Measurements from ENCODE around the gene PDE7B. TPM values are rescaled to one million over a fixed set of nuclear protein-coding genes. Genes with fewer than 3 reads are reported as not detected.

Gene PDE7B
- polyA plus RNA-seq, 1 donor: 1.3 TPM

DNA sequence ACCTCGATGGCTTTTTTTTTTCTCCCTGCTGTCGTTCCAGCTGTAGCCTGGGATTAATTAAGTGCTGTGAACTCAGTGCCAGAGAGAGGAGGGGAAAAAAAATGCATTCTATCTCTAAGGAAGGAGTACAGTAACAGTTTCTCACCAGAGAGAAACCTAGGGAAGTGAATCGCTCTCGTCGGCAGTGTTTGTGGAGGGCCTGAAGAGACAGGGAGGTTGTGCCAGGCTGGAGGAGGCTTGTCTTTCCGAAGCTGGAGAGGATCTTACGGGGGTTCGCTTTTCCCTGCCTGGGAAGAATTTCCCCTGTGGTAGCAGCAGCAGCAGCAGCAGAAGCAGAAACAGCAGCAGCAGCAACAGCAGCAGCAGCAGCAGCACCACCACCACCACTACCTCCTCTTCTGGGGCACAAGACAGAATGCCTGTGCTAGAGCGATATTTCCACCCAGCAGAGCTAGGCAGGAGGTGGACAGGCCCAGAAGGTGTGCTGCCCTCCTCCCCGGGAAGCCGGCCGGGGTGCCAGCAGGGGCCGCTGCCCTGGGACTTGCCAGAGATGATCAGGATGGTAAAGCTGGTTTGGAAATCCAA is 186.5 kb downstream of the PDE7B start:
- peak in 1 of 2 donors; percentile 8 for DNase-seq
- no peaks in the 10 kb centered on the region for H3K9me3 ChIP-seq (ENCODE audit: control insufficient read depth, low read depth, low read length)
- H3K36me3 ChIP-seq (ENCODE audit: control insufficient read depth, insufficient read depth, low read length): no peaks in the 10 kb centered on the region
- no peak overlapping the region for H3K27ac ChIP-seq (ENCODE audit: low read length)
- H3K4me1 ChIP-seq (ENCODE audit: control insufficient read depth, insufficient read depth, low read length): peaks cover 6% of the 10 kb centered on the region
- 0% methylated on average over 1 of the region's 13 CpGs for WGBS (ENCODE audit: insufficient coverage, low lambda C conversion rate)
- H3K4me3 ChIP-seq (ENCODE audit: low read length): no peak overlapping the region
- no peaks in the 10 kb centered on the region for H3K27me3 ChIP-seq (ENCODE audit: control insufficient read depth, insufficient read depth, low read length)

DNA sequence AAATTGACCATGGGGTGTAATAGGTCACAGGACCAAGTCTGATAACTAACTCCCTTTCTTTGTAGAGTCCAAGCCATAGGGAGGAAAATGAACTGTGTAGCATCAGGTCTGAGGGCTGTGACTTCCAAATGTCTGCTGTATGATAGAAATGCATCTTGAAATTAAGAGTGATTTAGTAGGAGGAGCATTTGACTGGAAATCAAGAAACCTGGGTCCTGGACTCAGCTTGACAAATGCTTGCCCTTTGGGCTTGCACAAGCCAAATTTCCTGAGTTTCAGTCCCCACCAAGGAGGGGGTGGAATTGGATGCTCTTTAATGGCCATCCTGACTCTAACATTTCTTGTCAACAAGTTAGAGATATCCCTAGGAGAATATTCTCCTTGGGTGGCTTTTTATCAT is 187.0 kb downstream of the PDE7B start:
- H3K27ac ChIP-seq (ENCODE audit: low read length): no peak overlapping the region
- H3K4me3 ChIP-seq (ENCODE audit: low read length): no peak overlapping the region
- H3K4me1 ChIP-seq (ENCODE audit: control insufficient read depth, insufficient read depth, low read length): peaks cover 6% of the 10 kb centered on the region
- DNase-seq: no peak
- no peaks in the 10 kb centered on the region for H3K27me3 ChIP-seq (ENCODE audit: control insufficient read depth, insufficient read depth, low read length)
- H3K36me3 ChIP-seq (ENCODE audit: control insufficient read depth, insufficient read depth, low read length): no peaks in the 10 kb centered on the region
- H3K9me3 ChIP-seq (ENCODE audit: control insufficient read depth, low read depth, low read length): no peaks in the 10 kb centered on the region

DNA sequence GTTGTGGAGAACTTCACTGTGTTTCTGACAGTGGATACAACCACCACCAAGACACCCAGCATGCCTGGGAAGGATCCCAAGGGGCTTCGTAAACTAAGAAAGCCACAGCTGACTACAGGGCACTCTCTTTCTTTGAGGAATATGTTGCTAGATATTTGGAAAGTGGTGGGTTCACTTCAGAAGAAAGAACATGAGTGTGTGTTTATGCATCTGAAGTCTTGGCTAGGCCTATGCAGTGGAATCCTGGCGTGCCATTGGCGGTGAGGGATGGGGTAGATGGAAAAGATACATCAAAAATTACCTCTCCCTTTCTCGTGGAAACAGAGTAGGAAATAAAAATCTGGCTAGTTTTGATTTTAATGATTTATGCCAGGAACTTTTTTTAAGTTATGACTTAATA is 187.7 kb downstream of the PDE7B start:
- Histone ChIP-seq H3K4me1 (ENCODE audit: control insufficient read depth, insufficient read depth, low read length) (peaks cover 6% of the 10 kb centered on the region), H3K4me3 (ENCODE audit: low read length) (no peak overlapping the region), H3K9me3 (ENCODE audit: control insufficient read depth, low read depth, low read length) (no peaks in the 10 kb centered on the region), H3K27ac (ENCODE audit: low read length) (no peak overlapping the region), H3K36me3 (ENCODE audit: control insufficient read depth, insufficient read depth, low read length) (no peaks in the 10 kb centered on the region), H3K27me3 (ENCODE audit: control insufficient read depth, insufficient read depth, low read length) (no peaks in the 10 kb centered on the region)
- DNase-seq: no peak
- WGBS (ENCODE audit: insufficient coverage, low lambda C conversion rate): 94% methylated on average over 3 of the region's 4 CpGs

DNA sequence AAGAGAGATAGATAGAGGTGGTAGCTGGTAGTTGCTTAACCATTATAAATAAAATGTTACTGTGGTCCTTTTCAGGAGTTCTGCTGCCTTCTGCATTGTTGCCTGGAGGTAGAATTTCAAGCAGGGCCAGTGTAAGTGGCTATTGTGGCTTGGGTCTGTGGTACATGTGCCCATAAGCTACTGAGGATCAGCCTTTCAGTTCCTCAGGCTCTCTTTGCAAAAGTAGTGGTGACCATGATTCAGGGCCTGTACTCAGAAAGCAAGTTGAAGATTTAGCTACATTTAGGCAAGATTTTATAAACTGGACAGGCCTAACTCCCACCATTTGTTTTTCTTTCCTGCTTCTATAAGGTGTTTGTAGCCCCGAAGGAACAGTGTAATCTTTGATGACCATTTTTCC is 199.0 kb downstream of the PDE7B start:
- DNase-seq: no peak
- 60% methylated on average over 1 of the region's 1 CpG for WGBS (ENCODE audit: insufficient coverage, low lambda C conversion rate)
- Histone ChIP-seq H3K27ac (ENCODE audit: low read length) (no peak overlapping the region), H3K4me1 (ENCODE audit: control insufficient read depth, insufficient read depth, low read length) (no peaks in the 10 kb centered on the region), H3K9me3 (ENCODE audit: control insufficient read depth, low read depth, low read length) (no peaks in the 10 kb centered on the region), H3K4me3 (ENCODE audit: low read length) (no peak overlapping the region), H3K27me3 (ENCODE audit: control insufficient read depth, insufficient read depth, low read length) (no peaks in the 10 kb centered on the region), H3K36me3 (ENCODE audit: control insufficient read depth, insufficient read depth, low read length) (no peaks in the 10 kb centered on the region)

DNA sequence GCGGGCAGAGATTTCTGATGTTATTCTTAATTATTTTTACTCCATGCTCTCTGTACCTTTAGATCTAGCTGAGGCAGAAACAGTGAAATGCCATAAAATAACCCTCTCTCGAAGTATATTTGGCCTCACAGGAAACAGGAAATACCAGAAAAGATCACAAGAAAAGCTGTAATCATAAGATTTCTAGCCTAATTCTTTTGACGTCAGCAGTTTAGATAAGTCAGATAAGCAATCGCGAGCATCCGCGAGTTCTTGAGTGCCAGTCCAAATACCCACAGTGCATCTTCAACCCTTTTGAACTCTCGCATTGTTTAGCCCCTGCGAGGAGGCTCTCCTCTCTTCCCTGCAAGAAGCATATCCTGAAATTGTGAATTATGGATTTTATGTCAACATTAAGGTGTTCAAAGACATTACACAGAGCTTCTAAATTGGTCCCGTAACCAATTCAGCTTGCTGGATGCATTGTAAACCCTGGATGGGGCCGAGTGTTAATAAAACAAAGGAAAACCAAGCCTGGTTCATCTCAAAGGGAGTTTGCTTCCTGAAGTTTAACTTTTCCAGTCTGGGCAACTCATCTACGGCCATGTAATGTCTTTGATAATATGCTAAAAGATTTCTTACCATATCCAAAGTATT is 199.8 kb downstream of the PDE7B start:
- Histone ChIP-seq H3K27me3 (ENCODE audit: control insufficient read depth, insufficient read depth, low read length) (no peaks in the 10 kb centered on the region), H3K4me1 (ENCODE audit: control insufficient read depth, insufficient read depth, low read length) (no peaks in the 10 kb centered on the region), H3K27ac (ENCODE audit: low read length) (no peak overlapping the region), H3K36me3 (ENCODE audit: control insufficient read depth, insufficient read depth, low read length) (no peaks in the 10 kb centered on the region), H3K4me3 (ENCODE audit: low read length) (no peak overlapping the region), H3K9me3 (ENCODE audit: control insufficient read depth, low read depth, low read length) (no peaks in the 10 kb centered on the region)
- WGBS (ENCODE audit: insufficient coverage, low lambda C conversion rate): 100% methylated on average over 1 of the region's 12 CpGs
- DNase-seq: peak in 1 of 2 donors; percentile 6

DNA sequence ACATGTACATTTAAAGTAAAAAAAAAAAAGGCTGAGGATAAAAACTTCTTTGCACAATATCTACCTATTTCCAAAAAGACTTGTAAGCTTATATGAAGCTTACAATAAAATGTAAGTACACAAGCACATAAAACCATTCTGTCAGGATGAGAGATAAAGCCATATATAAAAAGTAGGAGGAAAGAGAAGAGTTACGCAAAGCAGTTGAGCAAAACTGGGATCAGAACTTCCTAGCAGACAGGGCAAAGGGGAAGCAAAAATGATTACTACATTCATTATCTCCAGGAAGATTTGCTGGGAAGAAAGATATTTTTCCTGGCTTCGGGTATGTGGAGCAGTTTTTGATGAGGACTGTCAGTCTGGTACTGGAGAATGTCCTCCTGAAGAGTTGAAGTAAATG is 200.5 kb downstream of the PDE7B start:
- H3K9me3 ChIP-seq (ENCODE audit: control insufficient read depth, low read depth, low read length): no peaks in the 10 kb centered on the region
- H3K27me3 ChIP-seq (ENCODE audit: control insufficient read depth, insufficient read depth, low read length): no peaks in the 10 kb centered on the region
- no peak overlapping the region for H3K27ac ChIP-seq (ENCODE audit: low read length)
- H3K4me1 ChIP-seq (ENCODE audit: control insufficient read depth, insufficient read depth, low read length): no peaks in the 10 kb centered on the region
- no peak overlapping the region for H3K4me3 ChIP-seq (ENCODE audit: low read length)
- no peaks in the 10 kb centered on the region for H3K36me3 ChIP-seq (ENCODE audit: control insufficient read depth, insufficient read depth, low read length)
- WGBS (ENCODE audit: insufficient coverage, low lambda C conversion rate): 100% methylated on average over 1 of the region's 2 CpGs
- DNase-seq: no peak

DNA sequence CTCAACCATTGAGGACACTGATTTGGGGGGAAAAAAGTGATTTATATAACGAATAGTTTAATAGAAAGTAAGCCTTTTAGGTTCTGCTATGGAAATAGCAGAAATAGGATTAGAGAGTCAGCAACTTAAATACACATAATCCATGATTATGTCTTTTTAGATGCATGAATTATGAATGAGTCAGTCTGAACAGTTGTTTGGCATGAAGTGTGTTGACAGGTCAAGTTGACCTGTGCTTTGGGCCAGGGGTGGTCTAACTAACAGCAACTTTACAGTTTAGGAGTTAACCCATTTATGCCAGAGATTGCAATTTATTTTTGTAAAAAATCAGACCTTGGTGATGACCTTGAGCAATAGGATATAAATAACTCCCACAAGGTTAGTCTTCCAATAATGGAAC is 207.4 kb downstream of the PDE7B start:
- Histone ChIP-seq H3K27me3 (ENCODE audit: control insufficient read depth, insufficient read depth, low read length) (peaks cover 2% of the 10 kb centered on the region), H3K4me3 (ENCODE audit: low read length) (no peak overlapping the region), H3K4me1 (ENCODE audit: control insufficient read depth, insufficient read depth, low read length) (no peaks in the 10 kb centered on the region), H3K27ac (ENCODE audit: low read length) (no peak overlapping the region), H3K36me3 (ENCODE audit: control insufficient read depth, insufficient read depth, low read length) (no peaks in the 10 kb centered on the region), H3K9me3 (ENCODE audit: control insufficient read depth, low read depth, low read length) (no peaks in the 10 kb centered on the region)
- 100% methylated on average over 1 of the region's 1 CpG for WGBS (ENCODE audit: insufficient coverage, low lambda C conversion rate)
- no peak for DNase-seq

DNA sequence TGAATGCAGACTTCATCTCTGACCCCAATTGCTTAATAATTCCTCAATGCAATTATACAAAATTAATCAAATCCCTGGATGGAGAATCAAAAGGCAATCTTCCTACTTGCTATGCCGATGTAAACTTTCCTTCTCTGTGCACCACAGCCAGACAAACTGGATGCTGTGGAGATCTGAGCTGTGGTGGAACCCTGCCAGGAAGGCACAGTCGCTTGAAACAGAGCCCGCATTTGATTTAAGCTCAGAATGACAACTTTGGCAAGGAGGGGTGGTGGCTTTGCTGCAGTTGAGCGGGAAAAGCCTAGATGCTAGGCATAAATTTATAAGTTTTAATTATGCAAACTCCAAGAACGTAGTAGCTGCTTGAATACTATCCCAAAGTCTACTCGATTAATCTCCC is 207.8 kb downstream of the PDE7B start:
- Histone ChIP-seq H3K4me1 (ENCODE audit: control insufficient read depth, insufficient read depth, low read length) (no peaks in the 10 kb centered on the region), H3K4me3 (ENCODE audit: low read length) (no peak overlapping the region), H3K36me3 (ENCODE audit: control insufficient read depth, insufficient read depth, low read length) (no peaks in the 10 kb centered on the region), H3K27ac (ENCODE audit: low read length) (no peak overlapping the region), H3K9me3 (ENCODE audit: control insufficient read depth, low read depth, low read length) (no peaks in the 10 kb centered on the region), H3K27me3 (ENCODE audit: control insufficient read depth, insufficient read depth, low read length) (peaks cover 2% of the 10 kb centered on the region)
- WGBS (ENCODE audit: insufficient coverage, low lambda C conversion rate): no CpG with 5 or more reads among the region's 6 CpGs
- DNase-seq: no peak

DNA sequence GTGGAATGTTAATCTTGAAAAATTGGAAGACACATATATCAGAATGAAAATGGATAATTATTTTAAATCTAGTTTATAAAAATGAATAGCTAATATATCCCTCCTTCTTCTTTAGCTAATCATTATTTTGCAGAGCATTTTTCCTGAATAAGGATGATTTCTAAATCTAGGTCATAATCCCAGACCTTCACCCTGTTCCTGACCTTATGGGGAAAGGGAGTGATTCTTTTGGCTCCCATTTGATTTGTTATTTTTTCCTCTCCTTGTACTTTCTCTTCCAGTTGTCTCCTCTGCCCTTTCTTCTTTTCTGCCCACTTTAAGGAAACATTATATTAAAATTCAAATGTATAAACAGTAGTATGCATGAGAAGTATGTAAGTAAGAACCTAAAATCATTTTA is 208.6 kb downstream of the PDE7B start:
- Histone ChIP-seq H3K4me3 (ENCODE audit: low read length) (no peak overlapping the region), H3K4me1 (ENCODE audit: control insufficient read depth, insufficient read depth, low read length) (no peaks in the 10 kb centered on the region), H3K36me3 (ENCODE audit: control insufficient read depth, insufficient read depth, low read length) (no peaks in the 10 kb centered on the region), H3K9me3 (ENCODE audit: control insufficient read depth, low read depth, low read length) (no peaks in the 10 kb centered on the region), H3K27me3 (ENCODE audit: control insufficient read depth, insufficient read depth, low read length) (peaks cover 2% of the 10 kb centered on the region), H3K27ac (ENCODE audit: low read length) (no peak overlapping the region)
- no peak for DNase-seq

DNA sequence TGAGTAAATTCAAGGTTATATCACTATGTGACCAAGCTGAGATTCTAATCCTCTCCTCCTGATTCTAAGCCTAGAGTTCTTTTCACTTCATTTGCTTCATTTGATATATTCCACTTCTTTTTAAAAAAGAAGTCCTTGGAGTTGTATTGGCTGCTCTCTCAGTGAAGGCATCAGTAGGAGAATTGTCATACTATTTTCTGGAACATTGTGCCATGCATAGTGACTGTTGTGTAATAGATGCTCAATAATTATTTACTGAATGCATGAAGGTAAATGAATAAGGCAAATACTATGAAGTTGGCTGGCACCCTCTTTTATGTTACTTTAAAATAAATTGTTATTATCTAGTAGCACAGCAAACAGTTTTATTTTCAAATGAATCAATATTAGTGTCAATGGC is 209.3 kb downstream of the PDE7B start:
- H3K4me1 ChIP-seq (ENCODE audit: control insufficient read depth, insufficient read depth, low read length): no peaks in the 10 kb centered on the region

DNA sequence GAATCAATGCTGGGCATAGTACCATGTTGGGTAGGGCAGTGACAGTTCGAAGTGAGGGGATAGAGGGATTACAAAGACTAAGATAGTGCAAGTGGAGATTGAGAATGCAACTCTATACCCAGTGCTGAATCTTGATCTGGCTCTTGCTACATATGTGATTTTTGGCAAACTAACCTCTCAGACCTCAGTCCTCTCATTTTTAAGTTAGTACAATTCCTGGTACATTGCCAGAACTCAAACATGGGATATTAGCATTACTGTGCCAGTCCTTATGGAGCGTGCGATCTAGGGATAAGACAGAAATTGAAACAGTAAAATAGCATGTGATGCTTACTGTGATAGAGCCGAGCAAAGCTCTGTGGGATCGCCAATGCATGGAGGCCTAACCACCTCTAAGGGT is 210.2 kb downstream of the PDE7B start:
- H3K9me3 ChIP-seq (ENCODE audit: control insufficient read depth, low read depth, low read length): no peaks in the 10 kb centered on the region
- no peak for DNase-seq
- H3K36me3 ChIP-seq (ENCODE audit: control insufficient read depth, insufficient read depth, low read length): no peaks in the 10 kb centered on the region
- no peak overlapping the region for H3K4me3 ChIP-seq (ENCODE audit: low read length)
- no CpG with 5 or more reads among the region's 5 CpGs for WGBS (ENCODE audit: insufficient coverage, low lambda C conversion rate)
- H3K27ac ChIP-seq (ENCODE audit: low read length): no peak overlapping the region
- H3K27me3 ChIP-seq (ENCODE audit: control insufficient read depth, insufficient read depth, low read length): peaks cover 2% of the 10 kb centered on the region
- no peaks in the 10 kb centered on the region for H3K4me1 ChIP-seq (ENCODE audit: control insufficient read depth, insufficient read depth, low read length)

More for the DNA sequence above, 209.3 kb downstream of the PDE7B start:
- H3K9me3 ChIP-seq (ENCODE audit: control insufficient read depth, low read depth, low read length): no peaks in the 10 kb centered on the region
- no peak overlapping the region for H3K27ac ChIP-seq (ENCODE audit: low read length)
- H3K27me3 ChIP-seq (ENCODE audit: control insufficient read depth, insufficient read depth, low read length): peaks cover 2% of the 10 kb centered on the region
- H3K4me3 ChIP-seq (ENCODE audit: low read length): no peak overlapping the region
- DNase-seq: no peak
- H3K36me3 ChIP-seq (ENCODE audit: control insufficient read depth, insufficient read depth, low read length): no peaks in the 10 kb centered on the region
